Activated CD4-positive, alpha-beta T cell treated with anti-CD3 and anti-CD28 coated beads, Interleukin-2, amount 10 ng/mL, durations not matched to agents 7 days and 5 days (primary cell): Measurements from ENCODE around the gene RNASE11. TPM values are rescaled to one million over a fixed set of nuclear protein-coding genes. Genes with fewer than 3 reads are reported as not detected.

ENCODE experiments used
- CTCF ChIA-PET: fragments of 350-600 bp; sonication (Branson Sonifier 250); formaldehyde crosslinking; loops from one replicate; lab custom pipeline; 2021; ENCODE audit warnings: antibody characterized with exemption; lab: Charles Lee
- POLR2A ChIA-PET: fragments of 350-600 bp; sonication (Branson Sonifier 250); formaldehyde crosslinking; loops from one replicate; lab custom pipeline; 2021; ENCODE audit warnings: antibody characterized with exemption; lab: Charles Lee
- DNase-seq: peaks from one replicate; pipeline ENCODE4 v3.0.0-alpha.2; 2020
- H3K27ac Mint-ChIP-seq: one replicate; pipeline ENCODE4 v1.8.0; 2021; ENCODE audit warnings: mild to moderate bottlenecking, moderate library complexity, mixed read lengths
- H3K27me3 Mint-ChIP-seq: one replicate; pipeline ENCODE4 v1.8.0; 2021; ENCODE audit warnings: mixed read lengths
- H3K36me3 Mint-ChIP-seq: one replicate; pipeline ENCODE4 v1.8.0; 2021; ENCODE audit warnings: low read depth, mixed read lengths
- H3K4me1 Mint-ChIP-seq: one replicate; pipeline ENCODE4 v1.8.0; 2021; ENCODE audit warnings: mixed read lengths
- H3K4me3 Mint-ChIP-seq: one replicate; pipeline ENCODE4 v1.8.0; 2021; ENCODE audit warnings: mild to moderate bottlenecking, moderate library complexity, mixed read lengths
- H3K9me3 Mint-ChIP-seq: one replicate; pipeline ENCODE4 v1.8.0; 2021; ENCODE audit warnings: mixed read lengths
- total RNA-seq, 2 experiments: library from RNA; stranded (reverse); gene quantifications; one replicate each; pipeline ENCODE4 v1.2.3, GENCODE V29; 2021

Gene RNASE11
- not detected for total RNA-seq

GRCh38 chr14:20587489-20588154 lies at the start of gene RNASE11:
TSS of gene RNASE11 (minus strand) at chr14:20588001.
- Mint-ChIP-seq H3K36me3 (no peaks in the 10 kb centered on the region), H3K27me3 (peaks cover 15% of the 10 kb centered on the region), H3K4me3 (no peak within 1 kb of the TSS), H3K9me3 (no peaks in the 10 kb centered on the region), H3K4me1 (peaks cover 8% of the 10 kb centered on the region), H3K27ac (no peak within 1 kb of the TSS)
- no peak for DNase-seq
- ChIA-PET POLR2A (no interaction called here), CTCF (interaction anchor here (0.7 to 1.3 kb wide), 2 partner anchors 22 to 56 kb away, joined by 3 read pairs; no protein-coding TSS in a partner anchor)

GRCh38 chr14:20632831-20633691 lies 45.3 kb upstream of the RNASE11 start:
- Mint-ChIP-seq H3K9me3 (no peaks in the 10 kb centered on the region), H3K27me3 (peaks cover 70% of the 10 kb centered on the region), H3K4me3 (peak overlapping the region; percentile 73), H3K36me3 (no peaks in the 10 kb centered on the region), H3K4me1 (peaks cover 36% of the 10 kb centered on the region), H3K27ac (peak overlapping the region; percentile 70)
- peak; percentile 71 for DNase-seq
- POLR2A ChIA-PET, result interaction anchor here (0.6 kb wide), 1 partner anchor 124 kb away, joined by 3 read pairs; no protein-coding TSS in a partner anchor
- CTCF ChIA-PET, result interaction anchor here (1.1 to 2.3 kb wide), 3 partner anchors 19 to 58 kb away, joined by 4 to 8 read pairs (median 6); no protein-coding TSS in a partner anchor

GRCh38 chr14:20632448-20632830 lies 44.6 kb upstream of the RNASE11 start:
- Mint-ChIP-seq H3K36me3 (no peaks in the 10 kb centered on the region), H3K27ac (peak overlapping the region; percentile 70), H3K4me3 (peak overlapping the region; percentile 73), H3K4me1 (peaks cover 42% of the 10 kb centered on the region), H3K27me3 (peaks cover 76% of the 10 kb centered on the region), H3K9me3 (no peaks in the 10 kb centered on the region)
- POLR2A ChIA-PET, result interaction anchor here (0.6 kb wide), 1 partner anchor 125 kb away, joined by 3 read pairs; no protein-coding TSS in a partner anchor
- CTCF ChIA-PET, result interaction anchor here (1.1 to 2.5 kb wide), 5 partner anchors 18 to 59 kb away, joined by 4 to 8 read pairs (median 6); no protein-coding TSS in a partner anchor
- DNase-seq, result no peak

- CTCF ChIA-PET, result interaction anchor here (1.1 to 2.5 kb wide), 7 partner anchors 18 to 59 kb away, joined by 3 to 8 read pairs (median 6); no protein-coding TSS in a partner anchor
- H3K36me3 Mint-ChIP-seq, result no peaks in the 10 kb centered on the region
- peaks cover 45% of the 10 kb centered on the region for H3K4me1 Mint-ChIP-seq
- DNase-seq, result no peak
- no peaks in the 10 kb centered on the region for H3K9me3 Mint-ChIP-seq
- POLR2A ChIA-PET, result no interaction called here
- peak overlapping the region; percentile 73 for H3K4me3 Mint-ChIP-seq
- no peak overlapping the region for H3K27ac Mint-ChIP-seq
- peaks cover 81% of the 10 kb centered on the region for H3K27me3 Mint-ChIP-seq
Measured at GRCh38 chr14:20631880-20632389, 44.1 kb upstream of the RNASE11 start.

DNA sequence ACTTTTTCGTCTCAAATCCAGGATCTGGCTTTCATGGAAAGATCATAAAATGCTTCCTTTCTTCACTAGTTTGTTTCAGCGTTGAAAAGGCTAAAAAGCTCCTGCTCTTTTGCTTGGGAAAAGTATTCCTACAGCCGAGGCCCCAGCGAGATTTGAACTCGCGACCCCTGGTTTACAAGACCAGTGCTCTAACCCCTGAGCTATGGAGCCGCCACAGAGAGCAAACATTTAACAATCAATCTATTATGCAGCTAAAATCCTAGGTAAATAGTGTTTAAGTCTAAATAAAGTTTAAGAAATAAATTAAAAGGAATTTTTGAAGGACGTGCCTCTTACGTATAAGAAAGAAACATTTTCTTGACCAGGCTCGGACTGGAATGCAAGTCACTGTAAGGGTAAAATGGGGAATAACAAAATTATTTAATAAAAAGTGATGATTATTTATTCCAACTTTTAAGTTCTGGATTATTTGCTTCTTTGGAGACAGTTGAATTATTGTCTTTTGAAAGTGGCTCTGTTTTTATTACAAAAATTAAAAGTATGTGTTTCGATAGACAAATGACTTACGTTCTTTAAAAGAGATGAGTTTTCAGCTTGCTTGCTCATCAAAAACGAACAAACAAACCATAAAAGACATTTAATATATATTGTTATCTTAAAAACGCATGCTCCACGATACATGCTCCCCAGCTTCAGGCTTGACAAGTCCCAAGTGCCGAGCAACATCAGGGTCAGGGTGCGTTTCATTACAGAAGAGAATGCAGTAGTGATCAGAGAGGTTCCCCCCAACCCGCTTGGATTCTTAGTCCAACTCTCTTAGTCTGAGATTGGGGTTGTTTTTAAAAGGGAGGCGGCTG lies 43.5 kb upstream of the RNASE11 start:
- Mint-ChIP-seq H3K27ac (no peak overlapping the region), H3K4me3 (peak overlapping the region; percentile 73), H3K9me3 (no peaks in the 10 kb centered on the region), H3K27me3 (peaks cover 82% of the 10 kb centered on the region), H3K36me3 (no peaks in the 10 kb centered on the region), H3K4me1 (peaks cover 51% of the 10 kb centered on the region)
- CTCF ChIA-PET, result interaction anchor here (1.0 to 2.5 kb wide), 7 partner anchors 21 to 63 kb away, joined by 3 to 8 read pairs (median 4); no protein-coding TSS in a partner anchor
- POLR2A ChIA-PET, result no interaction called here
- DNase-seq, result peak; percentile 45

GRCh38 chr14:20630340-20631022 lies 42.7 kb upstream of the RNASE11 start:
- Mint-ChIP-seq H3K27me3 (peaks cover 81% of the 10 kb centered on the region), H3K27ac (no peak overlapping the region), H3K4me3 (peak overlapping the region; percentile 67), H3K36me3 (no peaks in the 10 kb centered on the region), H3K4me1 (peaks cover 54% of the 10 kb centered on the region), H3K9me3 (no peaks in the 10 kb centered on the region)
- no peak for DNase-seq
- POLR2A ChIA-PET, result no interaction called here
- CTCF ChIA-PET, result interaction anchor here (1.0 to 2.5 kb wide), 4 partner anchors 33 to 64 kb away, joined by 3 to 8 read pairs (median 6); no protein-coding TSS in a partner anchor

GRCh38 chr14:20628063-20628854 lies 40.5 kb upstream of the RNASE11 start:
- no peak for DNase-seq
- peaks cover 67% of the 10 kb centered on the region for H3K4me1 Mint-ChIP-seq
- CTCF ChIA-PET, result interaction anchor here (1.1 kb wide), 1 partner anchor 15 kb away, joined by 3 read pairs; no protein-coding TSS in a partner anchor
- H3K27ac Mint-ChIP-seq, result no peak overlapping the region
- H3K4me3 Mint-ChIP-seq, result no peak overlapping the region
- peaks cover 3% of the 10 kb centered on the region for H3K36me3 Mint-ChIP-seq
- no peaks in the 10 kb centered on the region for H3K9me3 Mint-ChIP-seq
- H3K27me3 Mint-ChIP-seq, result peaks cover 77% of the 10 kb centered on the region
- POLR2A ChIA-PET, result no interaction called here

GRCh38 chr14:20627346-20628027 lies 39.7 kb upstream of the RNASE11 start:
- DNase-seq, result no peak
- ChIA-PET POLR2A (no interaction called here), CTCF (no interaction called here)
- Mint-ChIP-seq H3K27ac (no peak overlapping the region), H3K36me3 (peaks cover 3% of the 10 kb centered on the region), H3K9me3 (no peaks in the 10 kb centered on the region), H3K4me1 (peaks cover 67% of the 10 kb centered on the region), H3K4me3 (no peak overlapping the region), H3K27me3 (peaks cover 70% of the 10 kb centered on the region)

DNA sequence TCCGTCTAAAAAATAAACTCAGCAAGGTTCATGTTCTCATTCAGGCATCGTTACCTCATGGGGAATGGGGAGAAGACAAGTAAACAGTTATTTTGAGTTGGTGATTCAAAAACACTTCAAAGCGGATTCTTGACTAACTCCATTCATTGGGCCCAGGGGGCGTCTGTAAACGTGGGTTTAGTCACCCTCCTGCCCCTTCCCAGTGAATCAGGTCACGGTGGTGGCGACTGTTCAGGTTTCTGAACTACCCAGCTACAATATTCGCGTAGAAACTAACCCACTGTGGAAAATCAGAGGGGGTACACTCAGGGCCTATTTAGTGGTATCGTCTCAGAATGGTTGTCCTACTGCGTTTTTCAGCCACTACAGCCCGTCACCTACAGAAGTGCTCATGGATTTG lies 38.5 kb upstream of the RNASE11 start:
- no peak for DNase-seq
- no peaks in the 10 kb centered on the region for H3K9me3 Mint-ChIP-seq
- peaks cover 59% of the 10 kb centered on the region for H3K4me1 Mint-ChIP-seq

GRCh38 chr14:20624495-20625070 lies 36.8 kb upstream of the RNASE11 start:
- H3K27me3 Mint-ChIP-seq, result peaks cover 55% of the 10 kb centered on the region

More for the DNA sequence above, 38.5 kb upstream of the RNASE11 start:
- CTCF ChIA-PET, result interaction anchor here (0.6 to 0.9 kb wide), 2 partner anchors 56 to 261 kb away, joined by 3 to 4 read pairs; no protein-coding TSS in a partner anchor
- POLR2A ChIA-PET, result interaction anchor here (0.6 kb wide), 1 partner anchor 55 kb away, joined by 5 read pairs; no protein-coding TSS in a partner anchor
- H3K27me3 Mint-ChIP-seq, result peaks cover 68% of the 10 kb centered on the region
- H3K27ac Mint-ChIP-seq, result no peak overlapping the region
- H3K36me3 Mint-ChIP-seq, result peaks cover 3% of the 10 kb centered on the region
- peak overlapping the region; percentile 13 for H3K4me3 Mint-ChIP-seq

More at GRCh38 chr14:20624495-20625070, 36.8 kb upstream of the RNASE11 start:
- DNase-seq, result peak; percentile 52
- POLR2A ChIA-PET, result no interaction called here
- Mint-ChIP-seq H3K9me3 (no peaks in the 10 kb centered on the region), H3K4me1 (peaks cover 50% of the 10 kb centered on the region), H3K4me3 (peak overlapping the region; percentile 46), H3K36me3 (peaks cover 3% of the 10 kb centered on the region), H3K27ac (peak overlapping the region; percentile 51)
- CTCF ChIA-PET, result no interaction called here
